Panc1 (cell line): ENCODE results near the gene NT5DC1. TPM values are rescaled to one million over a fixed set of nuclear protein-coding genes. Genes with fewer than 3 reads are reported as not detected.

Experiments
- ATAC-seq: fragments of 200-7000 bp; cut with Tn5 transposase; 2 replicates; pipeline ENCODE4 v1.9.1; 2020; ENCODE audit warnings: mild to moderate bottlenecking, moderate library complexity
- BruUV-seq: library from RNA; stranded (reverse); fragments of 400-500 nt; replicated peaks from 2 replicates; lab custom pipeline; 2021; lab: Mats Ljungman, UMichigan
- CTCF ChIA-PET: fragments of 300-600 bp; sonication (Branson Sonifier 250); formaldehyde crosslinking; loops from one replicate; lab custom pipeline; 2022; ENCODE audit warnings: antibody characterized with exemption; lab: Charles Lee
- POLR2A ChIA-PET: fragments of 300-600 bp; sonication (Branson Sonifier 250); formaldehyde crosslinking; loops from one replicate; lab custom pipeline; 2022; ENCODE audit warnings: antibody characterized with exemption; lab: Charles Lee
- DNase-seq: peaks from one replicate; pipeline ENCODE4 v3.0.0-alpha.2; 2010; ENCODE audit warnings: low read depth, low spot score
- H3K27ac ChIP-seq: 2 replicates; pipeline ENCODE4 v1.5.1; 2011; ENCODE audit warnings: mild to moderate bottlenecking, low read length, inconsistent platforms
- H3K27me3 ChIP-seq: fragments of 200-500 bp; sonication (Bioruptor generic); 2 replicates; pipeline ENCODE4 v1.6.0; 2014; ENCODE audit warnings: low read length, inconsistent platforms; ENCODE audit not compliant: control insufficient read depth, insufficient read depth
- H3K36me3 ChIP-seq: fragments of 200-500 bp; sonication (Bioruptor generic); 2 replicates; pipeline ENCODE4 v1.5.1; 2014; ENCODE audit warnings: inconsistent platforms, mild to moderate bottlenecking, low read length, moderate library complexity; ENCODE audit not compliant: control insufficient read depth, insufficient read depth
- H3K4me1 ChIP-seq: 2 replicates; pipeline ENCODE4 v1.5.1; 2011; ENCODE audit warnings: inconsistent platforms, mild to moderate bottlenecking, low read length, moderate library complexity; ENCODE audit not compliant: control insufficient read depth, insufficient read depth
- H3K4me3 ChIP-seq, 2 experiments: 2 replicates each; pipeline ENCODE4 v1.5.1; 2011 to 2012; ENCODE audit warnings: low read depth in 2 of 2, low read length in 2 of 2, mild to moderate bottlenecking in 2 of 2, inconsistent platforms in 1 of 2, moderate library complexity in 1 of 2
- H3K9me3 ChIP-seq: fragments of 200-500 bp; sonication (Bioruptor generic); 2 replicates; pipeline ENCODE4 v1.5.1; 2014; ENCODE audit warnings: low read depth, mild to moderate bottlenecking, inconsistent platforms, low read length, moderate library complexity; ENCODE audit not compliant: control insufficient read depth, insufficient read depth
- CTCF ChIP-seq: fragments of 450-650 bp; IDR thresholded peaks from 2 replicates; pipeline ENCODE4 v1.5.1; 2017; ENCODE audit warnings: mild to moderate bottlenecking
- POLR2AphosphoS5 ChIP-seq: IDR thresholded peaks from 2 replicates; pipeline ENCODE4 v1.6.1; 2012; ENCODE audit warnings: mild to moderate bottlenecking, low read depth, low read length, moderate library complexity
- REST ChIP-seq, 2 experiments: IDR thresholded peaks; 2 replicates each; pipeline ENCODE4 v1.6.1; 2011 to 2012; ENCODE audit warnings: low read depth in 2 of 2, control low read depth in 1 of 2, low read length in 1 of 2, mild to moderate bottlenecking in 1 of 2, moderate library complexity in 1 of 2; ENCODE audit not compliant: insufficient read depth in 1 of 2
- SIN3A ChIP-seq: IDR thresholded peaks from 2 replicates; pipeline ENCODE4 v1.6.1; 2012; ENCODE audit warnings: low read depth, mild to moderate bottlenecking, low read length, moderate library complexity, borderline replicate concordance; ENCODE audit not compliant: insufficient read depth
- TCF7L2 ChIP-seq: IDR thresholded peaks from 2 replicates; pipeline ENCODE4 v1.6.1; 2011; ENCODE audit warnings: mild to moderate bottlenecking, low read depth, low read length, inconsistent platforms
- in situ Hi-C: cut with HindIII; loops from 2 replicates; pipeline ENCODE4 v1.10.0; 2016; ENCODE audit warnings: low sequenced_read_pairs, low pct_unique_long_range_greater_than_20kb
- intact Hi-C: fragments of 100-400 bp; cut with micrococcal nuclease; formaldehyde crosslinking; loops from one replicate; pipeline ENCODE4 v1.10.0; 2022; ENCODE audit not compliant: unreplicated experiment
- total RNA-seq: library from RNA; stranded (reverse); gene quantifications from one replicate; pipeline ENCODE4 v1.2.1, GENCODE V29; 2021; ENCODE audit not compliant: unreplicated experiment

NT5DC1 gene
- total RNA-seq, 1 experiment from 2014 or later: 79.1 TPM

GRCh38 chr6:116244284-116244683 is 143.6 kb downstream of the NT5DC1 start:
- in situ Hi-C loops (no loop called here), intact Hi-C loops (no loop called here)
- Histone ChIP-seq H3K36me3 (0 out of 2 replicates have a peak, but pooled peaks cover 5% of the 10 kb centered on the region), H3K27me3 (no peaks in the 10 kb centered on the region), H3K4me3 (no peak overlapping the region), H3K4me1 (no peaks in the 10 kb centered on the region), H3K27ac (no peak overlapping the region), H3K9me3 (no peaks in the 10 kb centered on the region)
- BruUV-seq: no TSS peak
- DNase-seq: no peak
- no peak for ATAC-seq
- ChIA-PET CTCF (interaction anchor here (0.6 kb wide), 1 partner anchor 26 kb away, joined by 3 read pairs; no protein-coding TSS in a partner anchor), POLR2A (no interaction called here)
- TF ChIP-seq SIN3A (no peak), TCF7L2 (no peak), REST (IDR thresholded peaks at IDR 0.05; ENCODE audit: insufficient read depth in 1 of 2, low read depth in 2 of 2, low read length in 1 of 2) (no peak), POLR2AphosphoS5 (no peak), CTCF (no peak)

- in situ Hi-C loops: no loop called here
- ATAC-seq: no peak
- Histone ChIP-seq H3K9me3 (no peaks in the 10 kb centered on the region), H3K27me3 (no peaks in the 10 kb centered on the region), H3K4me1 (peaks cover 5% of the 10 kb centered on the region), H3K36me3 (0 out of 2 replicates have a peak, but pooled peaks cover 5% of the 10 kb centered on the region), H3K27ac (no peak overlapping the region), H3K4me3 (no peak overlapping the region)
- TF ChIP-seq REST (IDR thresholded peaks at IDR 0.05; ENCODE audit: insufficient read depth in 1 of 2, low read depth in 2 of 2, low read length in 1 of 2) (no peak), CTCF (no peak), SIN3A (no peak), TCF7L2 (no peak), POLR2AphosphoS5 (no peak)
- ChIA-PET POLR2A (no interaction called here), CTCF (no interaction called here)
- BruUV-seq: no TSS peak
- intact Hi-C loops: no loop called here
- no peak for DNase-seq
Observed at GRCh38 chr6:116246089-116246488, 145.4 kb downstream of the NT5DC1 start.
